Measurements from ENCODE around the gene LRP1B. TPM values are rescaled to one million over a fixed set of nuclear protein-coding genes. Genes with fewer than 3 reads are reported as not detected.
"Not testable (repeated sequence)": the region's sequence is repeated elsewhere in the genome, so short reads cannot be mapped to it uniquely, and the experiment has no call there.

The LRP1B gene
- total RNA-seq, 2 donors from 2014 or later, result 0.09 to 0.59 TPM

DNA sequence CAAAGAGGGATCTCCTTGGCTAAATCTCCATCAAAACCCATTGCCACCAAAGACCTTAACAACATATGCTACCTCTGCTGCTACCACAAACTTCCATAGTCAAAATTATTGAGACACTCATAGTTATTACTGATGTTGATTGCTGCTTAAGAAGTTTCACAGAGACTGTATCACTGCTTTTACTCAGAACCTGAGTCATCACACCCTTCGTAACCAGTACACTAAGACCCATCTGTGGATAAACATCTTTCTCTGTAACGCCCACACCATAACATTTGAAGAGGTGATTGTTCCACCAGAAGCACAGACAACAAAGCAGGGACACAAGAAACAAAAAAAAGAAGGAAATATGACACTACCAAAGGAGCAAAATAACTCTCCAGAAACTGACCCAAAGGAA, 1563.1 kb downstream of the LRP1B start:
- intact Hi-C loops (cut with DNase I, micrococcal nuclease), result no loop called here
- no peak for ATAC-seq

DNA sequence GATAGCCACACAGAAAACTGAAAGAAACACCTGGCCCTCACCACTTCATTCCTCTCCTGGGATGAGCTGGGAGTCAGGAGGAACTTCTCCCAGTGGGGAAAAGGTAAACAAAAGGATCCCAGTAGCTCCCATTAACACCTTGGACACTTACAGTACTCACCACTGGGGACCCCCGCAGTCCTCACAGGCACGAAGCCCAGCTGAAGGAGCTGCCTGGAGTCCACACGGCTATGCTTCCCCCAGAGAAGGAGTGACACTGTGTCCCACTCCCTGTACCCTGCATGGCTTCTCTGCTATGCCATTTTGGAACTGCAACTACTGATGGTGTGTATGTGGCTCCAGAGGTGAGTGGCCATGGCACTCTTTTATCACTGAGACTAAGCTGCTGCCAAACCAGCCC, 1565.1 kb downstream of the LRP1B start:
- no peak for DNase-seq
- intact Hi-C loops (cut with DNase I, micrococcal nuclease), result no loop called here
- ATAC-seq, result no peak

More for the DNA sequence above, 1563.1 kb downstream of the LRP1B start:
- DNase-seq, result no peak

DNA sequence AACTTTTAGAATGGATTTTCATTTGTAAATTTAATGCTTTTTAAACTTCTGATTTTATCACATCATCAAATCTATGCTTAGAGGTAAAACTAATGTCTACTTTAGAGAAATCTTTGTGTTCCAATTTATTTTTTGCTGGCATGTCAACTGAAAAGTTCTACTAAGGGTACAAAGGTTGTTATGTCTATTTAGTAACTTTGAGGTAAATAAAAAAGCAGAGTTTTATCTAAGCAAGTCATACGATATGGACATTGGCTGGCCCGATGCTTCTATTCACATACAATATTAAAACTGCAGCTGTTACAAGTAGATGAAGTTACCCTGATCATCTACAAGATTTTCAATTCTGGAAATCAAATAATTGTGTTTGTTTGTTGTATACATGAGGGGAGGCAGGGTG, 1575.1 kb downstream of the LRP1B start:
- intact Hi-C loops (cut with DNase I, micrococcal nuclease), result no loop called here
- DNase-seq (no peak), ATAC-seq (no peak)

DNA sequence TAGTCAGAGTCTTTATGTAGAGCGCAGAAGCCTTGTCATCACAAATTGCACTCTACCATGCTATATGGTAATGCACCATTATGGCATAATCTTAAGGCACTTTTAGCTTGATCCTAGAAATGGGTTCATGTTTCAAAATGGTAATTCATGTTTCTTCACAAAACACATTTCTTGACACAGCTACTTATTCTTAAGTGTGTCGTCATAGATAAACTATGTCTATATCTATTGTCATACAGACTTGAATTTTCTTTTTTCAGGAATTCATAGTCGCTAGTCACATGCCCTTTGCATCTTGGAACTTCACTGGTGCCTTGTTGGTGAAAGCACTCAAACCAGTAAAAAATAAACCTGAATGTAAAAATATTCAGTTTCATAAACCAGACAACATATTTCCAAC, 1578.2 kb downstream of the LRP1B start:
- no peak for DNase-seq
- ATAC-seq, result no peak
- intact Hi-C loops (cut with DNase I, micrococcal nuclease), result no loop called here

DNA sequence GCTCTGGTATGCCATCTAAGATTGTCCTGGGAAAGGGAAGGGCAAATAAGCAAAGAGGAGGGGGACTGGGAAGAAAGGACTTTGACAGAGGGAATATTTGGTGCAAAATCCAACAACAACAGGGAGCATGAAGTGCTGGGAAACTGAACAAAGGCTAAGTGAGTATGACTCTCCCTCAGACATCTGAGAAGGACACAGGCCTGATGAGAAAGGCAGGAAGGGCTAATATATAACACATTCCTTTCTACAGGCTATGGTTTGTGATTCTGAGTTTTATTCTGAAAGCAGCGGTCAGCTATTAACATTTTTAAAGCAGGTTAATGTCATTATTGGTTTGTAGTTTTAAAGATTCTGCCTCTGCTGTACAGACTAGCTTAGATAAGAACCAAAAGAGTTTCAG, 1579.5 kb downstream of the LRP1B start:
- ATAC-seq (no peak), DNase-seq (no peak)
- intact Hi-C loops (cut with DNase I, micrococcal nuclease), result no loop called here

DNA sequence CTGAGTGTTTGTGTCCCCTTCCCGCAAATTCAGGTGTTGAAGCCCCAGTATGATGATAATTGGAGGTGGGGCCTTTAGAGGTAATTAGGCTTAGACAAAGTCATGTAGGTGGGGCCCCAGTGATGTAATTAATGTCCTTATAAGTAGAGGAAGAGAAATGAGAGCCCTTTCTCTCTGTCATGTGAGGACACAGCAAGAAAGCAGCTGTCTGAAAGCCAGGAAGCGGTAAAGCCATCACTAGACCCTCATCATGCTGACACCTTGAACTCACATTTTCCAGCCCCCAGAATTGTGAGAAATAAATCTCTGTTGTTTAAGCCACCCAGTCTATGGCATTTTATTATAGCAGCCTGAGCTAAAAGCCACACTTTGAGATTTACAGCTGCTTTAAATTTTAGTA, 1580.0 kb downstream of the LRP1B start:
- intact Hi-C loops (cut with DNase I, micrococcal nuclease), result no loop called here
- ATAC-seq (no peak), DNase-seq (no peak)

DNA sequence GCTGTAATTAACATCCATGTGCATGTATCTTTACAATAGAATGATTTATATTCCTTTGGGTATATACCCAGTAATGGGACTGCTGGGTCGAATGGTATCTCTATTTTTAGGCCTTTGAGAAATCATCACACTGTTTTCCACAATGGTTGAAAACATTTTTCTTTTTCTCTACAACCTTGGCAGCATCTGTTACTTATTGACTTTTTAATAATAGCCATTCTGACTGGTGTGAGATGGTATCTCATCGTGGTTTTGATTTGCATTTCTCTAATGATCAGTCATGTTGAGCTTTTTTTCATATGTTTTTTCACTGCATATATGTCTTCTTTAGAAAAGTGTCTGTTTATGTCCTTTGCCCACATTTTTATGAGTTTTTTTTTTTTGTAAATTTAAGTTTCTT, 1586.0 kb downstream of the LRP1B start:
- ATAC-seq; intact Hi-C loops (cut with DNase I, micrococcal nuclease); DNase-seq: not testable (repeated sequence)

DNA sequence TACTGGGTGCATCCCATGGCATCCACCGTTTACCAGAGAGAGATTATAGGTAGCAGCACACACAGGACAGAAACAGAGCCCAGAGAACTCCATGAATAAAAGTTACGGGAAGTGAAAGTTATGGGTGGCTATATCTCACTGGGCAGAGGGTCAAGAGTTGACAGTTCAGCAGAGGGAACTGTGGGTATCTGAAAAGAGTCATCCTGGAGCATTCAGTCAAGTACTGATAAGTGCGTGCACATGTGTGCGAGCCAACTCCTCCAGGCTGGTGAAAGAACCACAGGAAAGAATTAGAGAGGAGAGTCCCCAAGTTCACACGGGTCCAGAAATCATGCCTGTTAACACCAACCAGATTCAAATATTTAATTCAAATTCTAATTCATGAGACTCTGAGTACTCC, 1588.2 kb downstream of the LRP1B start:
- intact Hi-C loops (cut with DNase I, micrococcal nuclease), result no loop called here
- DNase-seq (no peak), ATAC-seq (no peak)

DNA sequence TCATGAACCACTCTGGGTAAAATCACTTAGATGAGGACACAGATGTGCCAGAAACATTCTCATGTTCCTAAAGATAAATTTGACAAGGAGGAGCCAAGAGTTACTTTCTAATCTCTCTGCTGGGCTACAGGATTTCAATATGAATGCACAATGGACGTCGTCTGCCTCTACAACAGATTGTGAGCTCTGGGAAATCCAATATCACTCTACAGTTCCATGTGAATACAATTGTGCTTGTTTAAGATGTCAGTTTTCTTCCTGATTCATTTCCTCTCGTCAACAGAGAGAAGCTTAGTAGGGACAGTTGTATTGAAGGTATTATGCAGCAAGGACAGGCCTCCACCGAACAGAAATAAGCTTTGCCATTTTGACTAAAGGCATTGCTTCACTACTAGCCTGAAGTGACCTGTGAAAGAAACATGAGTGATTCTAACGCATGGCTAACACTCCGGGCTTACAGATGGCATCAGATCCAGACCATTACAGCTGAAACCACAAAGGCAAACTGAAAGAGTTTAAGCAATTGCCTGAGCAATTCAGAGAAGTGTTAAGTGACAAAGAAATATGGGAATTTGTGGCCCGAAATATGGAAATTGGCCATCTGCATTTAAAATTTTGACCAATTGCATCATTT, 1591.5 kb downstream of the LRP1B start:
- no peak for ATAC-seq

DNA sequence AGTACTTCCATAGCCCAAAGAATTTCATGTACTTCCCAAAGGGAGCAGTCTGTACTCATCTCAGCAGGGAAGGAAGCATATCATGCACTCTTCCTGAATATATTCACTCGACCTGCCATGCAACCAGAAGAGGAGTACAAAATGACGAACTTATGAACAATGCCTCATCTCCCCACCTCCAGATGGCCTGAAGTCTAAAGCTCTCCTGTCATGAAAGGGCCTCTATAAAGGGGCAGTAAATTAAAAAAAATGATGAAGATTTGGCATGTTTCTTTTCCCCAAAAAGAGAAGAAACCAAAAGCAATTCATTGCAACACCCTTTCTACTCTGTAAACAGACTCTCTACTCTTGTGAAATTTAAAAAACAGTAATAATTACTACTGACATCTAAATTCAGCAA, 1601.1 kb downstream of the LRP1B start:
- intact Hi-C loops (cut with DNase I, micrococcal nuclease), result no loop called here
- DNase-seq (no peak), ATAC-seq (no peak)

More for the DNA sequence above, 1591.5 kb downstream of the LRP1B start:
- intact Hi-C loops (cut with DNase I, micrococcal nuclease), result no loop called here
- DNase-seq, result no peak

DNA sequence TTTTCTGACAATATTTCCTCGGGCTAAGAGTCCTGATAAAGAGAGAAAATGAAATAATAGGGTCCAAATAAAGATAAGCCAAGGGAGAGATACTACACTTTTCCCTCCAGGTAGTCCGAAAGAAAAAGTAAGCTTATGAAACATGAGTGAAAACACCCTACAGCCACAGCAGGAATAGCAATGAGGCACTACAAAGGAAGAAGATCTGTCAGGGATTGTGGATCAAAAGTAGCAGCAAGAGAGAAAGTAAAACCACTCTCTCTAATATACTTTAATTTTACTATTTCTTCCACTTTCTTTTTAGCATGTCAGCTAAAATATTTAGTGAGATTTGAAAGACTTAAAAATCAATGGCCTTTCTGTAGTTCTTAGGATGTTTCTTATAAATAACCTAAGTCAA, 1601.8 kb downstream of the LRP1B start:
- intact Hi-C loops (cut with DNase I, micrococcal nuclease), result no loop called here
- no peak for DNase-seq
- no peak for ATAC-seq

DNA sequence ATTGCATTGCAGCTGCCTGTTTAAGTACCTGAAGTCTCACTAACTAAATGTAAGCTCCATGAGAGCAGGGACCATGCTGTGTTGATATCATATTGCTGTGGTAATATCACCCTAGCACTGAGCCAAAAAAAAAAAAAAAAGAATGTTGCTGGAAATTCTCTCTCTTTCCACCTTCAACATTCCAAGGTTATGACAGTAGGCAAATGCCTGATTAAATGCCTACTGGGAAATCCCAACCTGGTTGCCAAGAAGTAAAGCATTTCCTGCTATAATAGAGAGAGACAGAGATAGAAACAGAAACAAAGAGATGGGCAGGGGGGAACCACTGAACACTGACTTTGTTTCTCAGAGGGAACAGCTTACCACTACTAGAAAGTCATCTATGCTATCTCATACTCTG, 1604.2 kb downstream of the LRP1B start:
- no peak for ATAC-seq
- intact Hi-C loops (cut with DNase I, micrococcal nuclease), result no loop called here
- no peak for DNase-seq

DNA sequence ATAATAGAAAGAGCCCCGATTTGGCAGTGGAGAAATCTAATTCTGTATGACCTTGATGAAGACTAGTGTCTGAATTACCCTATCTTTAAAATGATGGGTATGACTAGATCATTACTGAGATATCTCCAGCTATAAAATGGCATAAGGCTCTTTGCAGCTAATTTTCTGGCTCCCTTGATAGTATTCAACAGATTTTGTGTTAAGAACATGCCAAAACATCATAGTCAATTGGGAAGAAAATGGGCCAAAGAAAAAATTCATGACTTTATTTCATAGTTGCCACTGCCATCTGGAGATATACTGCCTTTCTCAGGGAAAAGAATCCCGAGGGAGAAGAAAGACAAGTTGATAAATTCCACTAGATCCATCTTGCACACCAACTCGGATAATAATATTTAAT, 1618.7 kb downstream of the LRP1B start:
- DNase-seq (no peak), ATAC-seq (no peak)
- intact Hi-C loops (cut with DNase I, micrococcal nuclease), result no loop called here

DNA sequence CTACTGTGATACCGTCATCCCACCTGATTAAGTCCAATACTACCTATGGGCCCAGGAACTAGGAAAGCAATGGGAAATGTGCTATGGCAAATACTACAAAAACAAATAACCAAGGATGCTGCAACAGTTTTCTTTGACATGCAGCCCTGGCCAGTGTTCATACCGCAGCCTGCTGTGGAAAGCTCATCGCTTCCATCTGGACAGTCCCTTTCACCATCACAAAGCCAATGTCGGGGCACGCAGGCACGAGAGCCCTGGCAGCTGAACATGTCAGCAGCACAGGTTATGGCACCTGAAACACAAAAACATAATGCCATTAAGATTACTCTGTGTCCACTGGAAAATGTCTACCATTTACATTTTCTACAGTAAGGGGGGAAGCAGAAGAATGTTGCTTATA, 1621.1 kb downstream of the LRP1B start:
- DNase-seq (no peak), ATAC-seq (no peak)
- intact Hi-C loops (cut with DNase I, micrococcal nuclease), result no loop called here

DNA sequence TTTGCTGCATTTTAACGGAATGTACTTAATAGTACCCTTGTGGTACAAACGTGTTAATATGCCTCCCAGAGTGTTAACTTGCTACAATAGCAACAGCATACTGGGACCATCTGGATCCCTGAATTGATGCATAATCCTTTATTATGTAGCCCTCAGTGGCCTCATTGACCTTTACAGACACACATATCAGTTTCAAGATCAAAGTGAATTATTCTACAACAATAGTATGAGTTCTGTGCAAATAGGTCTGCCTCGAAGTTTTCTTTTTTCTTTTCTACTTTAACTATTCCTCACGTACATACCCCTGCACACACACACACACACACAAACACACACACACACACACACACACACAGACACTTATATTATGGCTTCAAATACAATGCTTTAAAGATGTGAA, 1622.1 kb downstream of the LRP1B start:
- ATAC-seq, result no peak
- intact Hi-C loops (cut with DNase I, micrococcal nuclease), result no loop called here
- DNase-seq, result no peak

DNA sequence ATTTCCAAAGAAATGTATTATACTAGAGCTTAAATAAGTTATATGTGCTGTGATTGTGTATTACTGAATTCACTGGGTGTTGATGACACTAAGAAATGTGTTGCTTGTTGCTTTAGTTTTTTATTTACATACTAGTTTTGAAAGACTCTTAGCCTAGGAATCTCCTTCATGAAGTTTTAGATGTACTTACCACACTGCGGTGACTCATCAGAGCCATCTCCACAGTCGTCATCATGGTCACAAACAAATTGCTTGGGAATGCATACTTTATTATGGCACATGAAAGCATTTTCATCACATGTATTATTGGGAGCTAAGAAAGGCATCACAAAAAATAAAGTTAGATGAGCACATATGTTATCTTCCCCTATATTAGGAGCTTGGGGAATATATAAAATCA, 1624.2 kb downstream of the LRP1B start:
- no peak for DNase-seq
- no peak for ATAC-seq
- intact Hi-C loops (cut with DNase I, micrococcal nuclease), result no loop called here

DNA sequence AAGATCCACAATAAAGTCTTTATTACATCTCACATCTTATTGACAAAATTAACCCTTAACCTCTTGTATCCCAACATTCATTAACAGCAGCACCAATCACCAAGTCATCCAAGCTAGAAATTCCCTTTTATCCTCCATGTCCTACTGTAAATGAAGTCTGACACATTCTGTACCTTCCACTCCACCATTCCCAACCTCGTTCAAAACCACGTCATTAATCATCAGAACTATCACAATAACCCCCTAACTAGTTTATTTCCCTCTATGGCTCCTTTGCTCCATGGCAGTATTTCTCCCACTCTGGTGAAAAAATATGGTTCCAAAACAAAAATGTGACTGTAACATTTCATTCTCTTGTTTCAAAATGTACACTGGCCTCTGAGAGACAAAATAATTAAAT, 1626.2 kb downstream of the LRP1B start:
- intact Hi-C loops (cut with DNase I, micrococcal nuclease), result no loop called here
- DNase-seq (no peak), ATAC-seq (no peak)

DNA sequence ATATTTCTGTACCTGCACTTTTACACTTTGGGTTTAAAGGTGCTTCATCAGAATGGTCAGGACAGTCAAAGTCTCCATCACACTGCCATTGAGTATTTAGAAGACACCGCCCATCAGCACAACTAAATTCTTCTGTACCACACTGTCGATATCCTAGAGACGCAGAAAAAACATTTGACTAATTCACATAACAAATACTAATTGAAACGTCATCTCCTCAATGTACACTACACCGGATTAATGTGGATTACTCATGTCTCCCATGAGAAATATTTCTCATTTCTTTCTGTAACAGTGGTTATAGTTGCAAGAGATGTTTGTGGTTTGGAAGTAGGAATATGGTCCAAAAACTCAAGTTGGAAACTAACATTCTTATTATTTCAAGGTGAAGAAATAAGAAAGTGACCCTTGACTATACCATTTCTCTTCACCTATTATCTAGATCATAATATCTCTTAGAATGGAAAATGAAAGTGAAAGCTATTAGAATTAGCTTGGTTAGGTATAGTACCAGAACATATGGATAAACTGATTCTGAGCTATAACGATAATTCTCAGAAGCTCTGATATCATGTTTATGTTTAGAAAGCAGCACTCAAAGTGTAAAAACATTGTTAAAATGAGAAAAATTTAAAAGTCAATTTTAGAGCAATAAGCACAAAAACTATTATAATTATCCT, 1627.7 kb downstream of the LRP1B start:
- ATAC-seq, result no peak
- DNase-seq, result no peak
- intact Hi-C loops (cut with DNase I, micrococcal nuclease), result no loop called here

DNA sequence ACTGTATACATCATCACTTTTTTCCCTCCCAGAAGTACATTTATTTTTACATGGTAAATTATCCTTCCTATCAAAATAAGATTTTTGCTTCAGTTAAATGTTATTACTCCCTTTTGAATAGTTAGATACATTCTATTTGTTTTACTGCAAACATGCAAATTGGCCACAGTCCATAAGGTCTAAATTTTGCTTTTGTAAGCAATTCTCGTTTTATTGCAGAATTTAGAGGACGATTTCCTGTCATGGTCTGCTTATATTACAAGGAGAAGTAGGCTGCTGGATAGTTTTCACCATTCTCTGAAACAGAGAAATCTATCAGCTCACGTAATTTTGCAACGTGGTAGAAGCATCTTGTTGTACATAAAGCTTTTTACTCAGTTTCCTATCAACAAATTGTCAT, 1632.5 kb downstream of the LRP1B start:
- intact Hi-C loops (cut with DNase I, micrococcal nuclease), result no loop called here
- ATAC-seq (no peak), DNase-seq (no peak)

DNA sequence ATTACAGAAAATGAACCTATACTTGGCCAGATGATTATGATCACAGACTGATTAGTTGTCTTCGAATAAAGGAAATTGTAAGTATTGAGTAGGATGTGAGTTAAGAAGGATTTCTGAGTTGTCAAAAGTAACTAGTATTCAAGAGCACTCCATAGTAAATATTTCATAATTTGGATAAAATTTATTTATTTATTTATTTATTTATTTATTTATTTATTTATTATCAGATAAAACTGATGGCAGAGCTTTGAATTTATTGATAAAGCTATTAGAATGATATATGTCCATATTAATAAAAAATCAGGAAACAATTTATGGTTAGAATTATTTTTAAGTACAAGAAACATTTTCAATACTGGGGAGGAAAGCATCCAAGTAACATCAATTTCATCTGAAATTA, 1634.1 kb downstream of the LRP1B start:
- no peak for ATAC-seq
- DNase-seq, result no peak
- intact Hi-C loops (cut with DNase I, micrococcal nuclease), result no loop called here

DNA sequence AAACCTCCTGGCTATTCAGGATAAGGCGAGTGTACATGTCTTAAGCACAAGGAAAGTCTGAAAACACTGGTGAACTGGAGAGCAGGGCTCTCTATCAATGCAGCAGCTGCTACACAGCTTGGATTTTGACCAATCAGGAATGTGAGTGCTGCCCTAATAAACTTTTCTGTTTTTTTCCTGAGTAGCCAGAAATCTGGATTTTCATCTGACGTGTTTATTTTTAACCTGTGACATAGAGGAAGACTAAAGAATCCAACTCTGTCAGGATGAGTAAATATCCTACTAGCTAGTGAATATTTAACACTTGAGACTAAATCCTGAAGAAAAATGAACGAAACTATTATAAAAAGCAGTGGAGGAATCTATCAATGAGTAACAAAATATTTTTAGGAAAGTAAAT, 1638.9 kb downstream of the LRP1B start:
- DNase-seq (no peak), ATAC-seq (no peak)
- intact Hi-C loops (cut with DNase I, micrococcal nuclease), result no loop called here
